H9 (cell line): Measurements from ENCODE around the gene GSTA3. TPM values are rescaled to one million over a fixed set of nuclear protein-coding genes. Genes with fewer than 3 reads are reported as not detected.
A peak's percentile ranks its signal among the peaks of the same experiment; 100 is the strongest.

Experiments used
- DNase-seq: peaks from one replicate; pipeline ENCODE4 v3.0.0-alpha.2; 2017
- H2AFZ ChIP-seq: one replicate; pipeline ENCODE4 v1.6.1; 2013; ENCODE audit warnings: mild to moderate bottlenecking, low read length, control low read depth, moderate library complexity
- H2AK5ac ChIP-seq: 2 replicates; pipeline ENCODE4 v1.6.1; 2013; ENCODE audit warnings: low read length, control low read depth, mixed read lengths; ENCODE audit not compliant: insufficient read length
- H2BK120ac ChIP-seq: one replicate; pipeline ENCODE4 v1.6.1; 2013; ENCODE audit warnings: low read depth, mild to moderate bottlenecking, low read length, control low read depth, inconsistent platforms; ENCODE audit not compliant: poor library complexity, severe bottlenecking
- H2BK12ac ChIP-seq: 2 replicates; pipeline ENCODE4 v1.6.1; 2013; ENCODE audit warnings: low read length, control low read depth, mixed read lengths, low read depth; ENCODE audit not compliant: insufficient read length
- H2BK15ac ChIP-seq: 2 replicates; pipeline ENCODE4 v1.6.1; 2013; ENCODE audit warnings: low read depth, low read length, control low read depth
- H2BK20ac ChIP-seq: one replicate; pipeline ENCODE4 v1.6.1; 2013; ENCODE audit warnings: low read depth, mild to moderate bottlenecking, low read length, control low read depth, inconsistent platforms; ENCODE audit not compliant: poor library complexity, severe bottlenecking
- H2BK5ac ChIP-seq: 2 replicates; pipeline ENCODE4 v1.6.1; 2013; ENCODE audit warnings: low read length, control low read depth, mixed read lengths; ENCODE audit not compliant: insufficient read length
- H3K14ac ChIP-seq: 2 replicates; pipeline ENCODE4 v1.6.1; 2013; ENCODE audit warnings: low read length, control low read depth; ENCODE audit not compliant: insufficient read depth
- H3K18ac ChIP-seq: 2 replicates; pipeline ENCODE4 v1.6.1; 2013; ENCODE audit warnings: low read depth, mild to moderate bottlenecking, mixed read lengths, low read length, control low read depth; ENCODE audit not compliant: insufficient read length
- H3K23ac ChIP-seq: 2 replicates; pipeline ENCODE4 v1.6.1; 2013; ENCODE audit warnings: low read length, control low read depth, mixed read lengths, low read depth; ENCODE audit not compliant: insufficient read length
- H3K23me2 ChIP-seq: 2 replicates; pipeline ENCODE4 v1.6.1; 2013; ENCODE audit warnings: low read depth, mild to moderate bottlenecking, mixed read lengths, low read length, control low read depth; ENCODE audit not compliant: insufficient read length, poor library complexity, severe bottlenecking
- H3K27ac ChIP-seq: 2 replicates; pipeline ENCODE4 v1.5.1; 2013; ENCODE audit warnings: low read length, control low read depth, mixed read lengths, low read depth; ENCODE audit not compliant: insufficient read length
- H3K27me3 ChIP-seq: 2 replicates; pipeline ENCODE4 v1.6.1; 2013; ENCODE audit warnings: low read length, control low read depth, inconsistent platforms; ENCODE audit not compliant: insufficient read depth
- H3K4ac ChIP-seq: 2 replicates; pipeline ENCODE4 v1.6.1; 2013; ENCODE audit warnings: low read depth, mild to moderate bottlenecking, control low read depth, inconsistent platforms, low read length, moderate library complexity
- H3K4me1 ChIP-seq: 2 replicates; pipeline ENCODE4 v1.6.1; 2013; ENCODE audit warnings: low read length, control low read depth, inconsistent platforms; ENCODE audit not compliant: insufficient read depth
- H3K4me2 ChIP-seq: 2 replicates; pipeline ENCODE4 v1.6.1; 2013; ENCODE audit warnings: low read length, control low read depth, mixed read lengths; ENCODE audit not compliant: insufficient read length, insufficient read depth
- H3K56ac ChIP-seq: 2 replicates; pipeline ENCODE4 v1.6.1; 2013; ENCODE audit warnings: low read depth, mild to moderate bottlenecking, mixed read lengths, low read length, control low read depth; ENCODE audit not compliant: insufficient read length
- H3K79me1 ChIP-seq: 2 replicates; pipeline ENCODE4 v1.6.1; 2013; ENCODE audit warnings: low read depth, mild to moderate bottlenecking, moderate library complexity, low read length, control low read depth, inconsistent platforms; ENCODE audit not compliant: insufficient read depth, poor library complexity, severe bottlenecking
- H3K79me2 ChIP-seq: 2 replicates; pipeline ENCODE4 v1.6.1; 2013; ENCODE audit warnings: low read length, control low read depth, inconsistent platforms; ENCODE audit not compliant: insufficient read depth
- H3K9ac ChIP-seq: 2 replicates; pipeline ENCODE4 v1.6.1; 2013; ENCODE audit warnings: low read length, control low read depth, mixed read lengths; ENCODE audit not compliant: insufficient read length; ENCODE audit errors: extremely low read depth
- H3K9me3 ChIP-seq: one replicate; pipeline ENCODE4 v1.6.1; 2013; ENCODE audit warnings: low read depth, low read length, inconsistent platforms; ENCODE audit not compliant: control insufficient read depth
- H3T11ph ChIP-seq: one replicate; pipeline ENCODE4 v1.6.1; 2013; ENCODE audit warnings: mild to moderate bottlenecking, low read length, control low read depth, inconsistent platforms
- H4K20me1 ChIP-seq: one replicate; pipeline ENCODE4 v1.6.1; 2013; ENCODE audit not compliant: control insufficient read depth, insufficient read length, insufficient read depth
- H4K5ac ChIP-seq: 2 replicates; pipeline ENCODE4 v1.6.1; 2013; ENCODE audit warnings: low read depth, mild to moderate bottlenecking, mixed read lengths, low read length, control low read depth; ENCODE audit not compliant: insufficient read length
- H4K8ac ChIP-seq: replicated peaks from 2 replicates; pipeline ENCODE4 v1.6.1; 2013; ENCODE audit warnings: low read length, control low read depth, mixed read lengths, low read depth; ENCODE audit not compliant: insufficient read length
- H4K91ac ChIP-seq: 2 replicates; pipeline ENCODE4 v1.6.1; 2013; ENCODE audit warnings: low read depth, mild to moderate bottlenecking, moderate library complexity, mixed read lengths, low read length, control low read depth; ENCODE audit not compliant: insufficient read length
- H3K27ac Mint-ChIP-seq, 3 experiments: 2 replicates in 2 of 3; 3 replicates in 1 of 3; pipeline ENCODE4 v1.8.0; 2020 to 2021; ENCODE audit warnings: mixed read lengths in 3 of 3, mild to moderate bottlenecking in 1 of 3, moderate library complexity in 1 of 3
- H3K27me3 Mint-ChIP-seq: 2 replicates; pipeline ENCODE4 v1.8.0; 2021; ENCODE audit warnings: low read depth, mild to moderate bottlenecking, moderate library complexity, mixed read lengths
- H3K36me3 Mint-ChIP-seq, 3 experiments: 2 replicates in 2 of 3; 3 replicates in 1 of 3; pipeline ENCODE4 v1.8.0; 2020 to 2021; ENCODE audit warnings: low read depth in 3 of 3, mixed read lengths in 3 of 3; ENCODE audit not compliant: insufficient read depth in 1 of 3
- H3K4me1 Mint-ChIP-seq, 2 experiments: 2 replicates each; pipeline ENCODE4 v1.8.0; 2020; ENCODE audit warnings: mixed read lengths in 2 of 2
- H3K4me3 Mint-ChIP-seq, 2 experiments: 2 replicates in 1 of 2; 3 replicates in 1 of 2; pipeline ENCODE4 v1.8.0; 2020 to 2021; ENCODE audit warnings: mild to moderate bottlenecking in 2 of 2, mixed read lengths in 2 of 2, moderate library complexity in 1 of 2
- H3K9me3 Mint-ChIP-seq, 2 experiments: 2 replicates in 1 of 2; 3 replicates in 1 of 2; pipeline ENCODE4 v1.8.0; 2020; ENCODE audit warnings: mild to moderate bottlenecking in 2 of 2, mixed read lengths in 2 of 2, moderate library complexity in 1 of 2
- WGBS: extraction: QIAGEN DNeasy Blood & Tissue Kit; methylation state at CpG from one replicate; pipeline ENCODE4 v1.1.7; 2013; ENCODE audit warnings: missing lambda C conversion rate, low lambda C conversion rate, mixed read lengths; ENCODE audit not compliant: insufficient read length; ENCODE audit errors: extremely low coverage; 5-methylcytosine and 5-hydroxymethylcytosine counted together
- total RNA-seq: library from RNA; stranded (reverse); gene quantifications from 2 replicates; pipeline ENCODE4 v1.2.1, GENCODE V29; 2021
- TF ChIP-seq, protein P1 (sequence below): fragments of 200-600 bp; sonication (generic); conservative IDR thresholded peaks from 3 replicates; pipeline ENCODE4 v1.8.0; 2021; ENCODE audit warnings: antibody characterized with exemption, mild to moderate bottlenecking

Gene GSTA3
- total RNA-seq, 1 experiment from 2014 or later = not detected

DNA sequence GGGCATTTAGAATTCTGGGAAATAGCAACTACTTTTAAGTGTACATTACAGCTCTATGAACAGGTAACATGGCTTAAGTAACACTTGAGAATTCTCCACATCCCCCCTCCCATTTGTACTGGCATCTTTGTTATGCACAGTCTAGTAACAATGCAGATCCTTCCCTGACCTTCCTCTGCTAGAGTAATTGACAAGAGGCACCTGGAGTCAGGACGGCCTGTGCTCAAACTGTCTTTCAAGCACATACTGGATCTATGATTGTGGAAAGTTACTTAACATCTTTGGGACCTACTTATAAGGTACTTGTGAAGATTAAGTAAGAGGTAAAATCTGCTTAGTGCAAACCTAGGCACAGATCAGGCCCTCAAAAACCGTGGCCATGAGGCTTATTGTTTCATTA, 21.9 kb upstream of the GSTA3 start:
- Histone ChIP-seq H3K14ac (no peak overlapping the region), H2AFZ (no peak overlapping the region), H2BK120ac (no peak overlapping the region), H3T11ph (no peak overlapping the region), H3K9ac (no peak overlapping the region), H4K20me1 (no peaks in the 10 kb centered on the region), H4K8ac (no peak overlapping the region), H3K27me3 (no peaks in the 10 kb centered on the region), H2BK15ac (no peak overlapping the region), H3K4me1 (peaks cover 3% of the 10 kb centered on the region; the same call in 1 of the 2 replicates), H3K18ac (no peak overlapping the region), H3K56ac (no peak overlapping the region), H3K23me2 (no peaks in the 10 kb centered on the region), H2BK12ac (no peak overlapping the region), H4K5ac (no peak overlapping the region), H3K4me2 (no peak overlapping the region), H4K91ac (no peak overlapping the region), H2BK5ac (no peak overlapping the region), H3K79me2 (no peaks in the 10 kb centered on the region), H2AK5ac (no peak overlapping the region), H3K79me1 (no peaks in the 10 kb centered on the region), H3K9me3 (no peaks in the 10 kb centered on the region), H3K23ac (no peak overlapping the region), H3K27ac (no peak overlapping the region), H3K4ac (no peak overlapping the region), H2BK20ac (no peak overlapping the region)
- Mint-ChIP-seq H3K27me3 (peaks cover 6% of the 10 kb centered on the region), H3K27ac (peak overlapping the region in 2 of 3 experiments; percentile 31 to 64; a peak in 3 of 7 replicates), H3K36me3 (peaks cover 3 to 27% (median 8%) of the 10 kb centered on the region in 3 experiments; a peak in 5 of 7 replicates), H3K4me1 (peaks cover 21 to 24% of the 10 kb centered on the region in 2 experiments), H3K9me3 (peaks cover 7 to 17% of the 10 kb centered on the region in 2 experiments), H3K4me3 (no peak overlapping the region)
- TF ChIP-seq, protein P1, sequence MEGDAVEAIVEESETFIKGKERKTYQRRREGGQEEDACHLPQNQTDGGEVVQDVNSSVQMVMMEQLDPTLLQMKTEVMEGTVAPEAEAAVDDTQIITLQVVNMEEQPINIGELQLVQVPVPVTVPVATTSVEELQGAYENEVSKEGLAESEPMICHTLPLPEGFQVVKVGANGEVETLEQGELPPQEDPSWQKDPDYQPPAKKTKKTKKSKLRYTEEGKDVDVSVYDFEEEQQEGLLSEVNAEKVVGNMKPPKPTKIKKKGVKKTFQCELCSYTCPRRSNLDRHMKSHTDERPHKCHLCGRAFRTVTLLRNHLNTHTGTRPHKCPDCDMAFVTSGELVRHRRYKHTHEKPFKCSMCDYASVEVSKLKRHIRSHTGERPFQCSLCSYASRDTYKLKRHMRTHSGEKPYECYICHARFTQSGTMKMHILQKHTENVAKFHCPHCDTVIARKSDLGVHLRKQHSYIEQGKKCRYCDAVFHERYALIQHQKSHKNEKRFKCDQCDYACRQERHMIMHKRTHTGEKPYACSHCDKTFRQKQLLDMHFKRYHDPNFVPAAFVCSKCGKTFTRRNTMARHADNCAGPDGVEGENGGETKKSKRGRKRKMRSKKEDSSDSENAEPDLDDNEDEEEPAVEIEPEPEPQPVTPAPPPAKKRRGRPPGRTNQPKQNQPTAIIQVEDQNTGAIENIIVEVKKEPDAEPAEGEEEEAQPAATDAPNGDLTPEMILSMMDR = no peak
- DNase-seq = no peak
- no CpG with 5 or more reads among the region's 2 CpGs for WGBS
